Myocyte (in vitro differentiated cells): ENCODE data around the gene HES5. TPM values are rescaled to one million over a fixed set of nuclear protein-coding genes. Genes with fewer than 3 reads are reported as not detected.

Source experiments
- DNase-seq: peaks from one replicate; pipeline ENCODE4 v3.0.0-alpha.2; 2012; ENCODE audit warnings: low read depth
- total RNA-seq: library from RNA; depleted of rRNA; stranded (reverse); fragments of >200 nt; gene quantifications from 2 replicates; pipeline ENCODE4 v1.2.3, GENCODE V29; 2014

HES5 gene
- total RNA-seq, 1 donor from 2014 or later = not detected

- no peak for DNase-seq
Observed at GRCh38 chr1:2533365-2533764, 3.3 kb upstream of the HES5 start.

- no peak for DNase-seq
Observed at GRCh38 chr1:2532485-2533160, 2.6 kb upstream of the HES5 start.

- DNase-seq = no peak
Observed at GRCh38 chr1:2530513-2531361, 674 bp upstream of the HES5 start.

GRCh38 chr1:2528966-2529783, 888 bp downstream of the HES5 start:
- no peak for DNase-seq

GRCh38 chr1:2528611-2528965, 1.5 kb downstream of the HES5 start:
- DNase-seq = no peak

- DNase-seq = peak; percentile 71
Observed at GRCh38 chr1:2528016-2528415, 2.0 kb downstream of the HES5 start.

- no peak for DNase-seq
Observed at GRCh38 chr1:2527556-2527860, 2.6 kb downstream of the HES5 start.

- peak; percentile 95 for DNase-seq
Observed at GRCh38 chr1:2526824-2527555, 3.1 kb downstream of the HES5 start.

- DNase-seq = peak; percentile 93
Observed at GRCh38 chr1:2525920-2526823, 3.9 kb downstream of the HES5 start, which contains the start of gene PANK4. PANK4 (minus strand) TSS chr1:2526596; CDS start chr1:2526587, 9 bp downstream.

- DNase-seq = no peak
Observed at GRCh38 chr1:2525572-2525919, 4.5 kb downstream of the HES5 start.

- DNase-seq = no peak
Observed at GRCh38 chr1:2523891-2524609, 6.0 kb downstream of the HES5 start.

GRCh38 chr1:2523191-2523890, 6.7 kb downstream of the HES5 start:
- no peak for DNase-seq

GRCh38 chr1:2522230-2522629, 7.8 kb downstream of the HES5 start:
- DNase-seq = no peak

- no peak for DNase-seq
Observed at GRCh38 chr1:2520806-2521205, 9.3 kb downstream of the HES5 start.

GRCh38 chr1:2520206-2520605, 9.9 kb downstream of the HES5 start:
- no peak for DNase-seq

GRCh38 chr1:2519729-2520128, 10.3 kb downstream of the HES5 start:
- DNase-seq = no peak

- DNase-seq = no peak
Observed at GRCh38 chr1:2519029-2519685, 10.9 kb downstream of the HES5 start.

GRCh38 chr1:2518528-2518927, 11.5 kb downstream of the HES5 start:
- DNase-seq = no peak

- no peak for DNase-seq
Observed at GRCh38 chr1:2517966-2518365, 12.1 kb downstream of the HES5 start.
